ENCODE results near the gene LRCH1. TPM values are rescaled to one million over a fixed set of nuclear protein-coding genes. Genes with fewer than 3 reads are reported as not detected.

The LRCH1 gene, protein sequence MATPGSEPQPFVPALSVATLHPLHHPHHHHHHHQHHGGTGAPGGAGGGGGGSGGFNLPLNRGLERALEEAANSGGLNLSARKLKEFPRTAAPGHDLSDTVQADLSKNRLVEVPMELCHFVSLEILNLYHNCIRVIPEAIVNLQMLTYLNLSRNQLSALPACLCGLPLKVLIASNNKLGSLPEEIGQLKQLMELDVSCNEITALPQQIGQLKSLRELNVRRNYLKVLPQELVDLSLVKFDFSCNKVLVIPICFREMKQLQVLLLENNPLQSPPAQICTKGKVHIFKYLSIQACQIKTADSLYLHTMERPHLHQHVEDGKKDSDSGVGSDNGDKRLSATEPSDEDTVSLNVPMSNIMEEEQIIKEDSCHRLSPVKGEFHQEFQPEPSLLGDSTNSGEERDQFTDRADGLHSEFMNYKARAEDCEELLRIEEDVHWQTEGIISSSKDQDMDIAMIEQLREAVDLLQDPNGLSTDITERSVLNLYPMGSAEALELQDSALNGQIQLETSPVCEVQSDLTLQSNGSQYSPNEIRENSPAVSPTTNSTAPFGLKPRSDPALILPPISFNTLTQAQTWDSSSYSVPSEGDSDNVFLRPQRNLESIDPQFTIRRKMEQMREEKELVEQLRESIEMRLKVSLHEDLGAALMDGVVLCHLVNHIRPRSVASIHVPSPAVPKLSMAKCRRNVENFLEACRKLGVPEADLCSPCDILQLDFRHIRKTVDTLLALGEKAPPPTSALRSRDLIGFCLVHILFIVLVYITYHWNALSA
- total RNA-seq (2022) (11.4 and 11.7 TPM in 2 replicates), Bru-seq, nascent RNA (percentile 75 among the genes with signal in this experiment), BruChase-seq, experiment 1, labeled RNA remaining after a 6-hour chase (percentile 57 among the genes with signal in this experiment), BruChase-seq, experiment 2, labeled RNA remaining after a 2-hour chase (percentile 58 among the genes with signal in this experiment)
- long read RNA-seq, full-length matches to known transcripts: 2 of 8 reads
- long read RNA-seq, partial matches to known transcripts: 2 of 8 reads
- long read RNA-seq, other reads (novel, unspliced or antisense): 4 of 8 reads

DNA sequence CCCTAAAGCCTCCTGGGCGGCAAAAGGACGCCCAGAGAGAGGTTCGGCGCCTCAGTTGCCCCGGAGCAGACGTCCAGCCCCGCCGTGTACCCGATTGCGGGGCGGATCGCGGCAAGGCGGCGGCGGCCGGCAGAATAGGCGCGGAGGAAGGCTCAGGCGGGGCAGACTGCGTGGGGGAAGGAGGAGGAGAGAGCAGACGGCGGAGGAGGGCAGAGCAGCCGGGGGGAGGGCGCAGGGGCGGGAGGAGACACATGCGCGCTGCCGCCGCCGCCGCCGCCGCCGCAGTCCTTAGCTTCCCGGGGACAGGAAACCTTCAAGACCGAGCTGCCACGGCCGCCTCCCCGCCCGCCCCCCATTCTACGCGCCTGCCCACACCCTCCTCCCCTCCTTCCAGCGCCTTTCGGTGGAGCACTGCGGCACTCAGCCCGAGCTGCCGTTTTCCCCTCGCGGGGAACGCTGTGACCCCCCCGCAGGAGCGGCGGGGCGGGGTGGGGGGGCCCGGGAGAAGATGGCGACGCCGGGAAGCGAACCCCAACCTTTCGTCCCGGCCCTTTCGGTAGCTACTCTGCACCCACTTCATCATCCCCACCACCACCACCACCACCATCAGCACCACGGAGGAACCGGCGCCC is at the start of gene LRCH1:
Gene LRCH1, plus strand, starts transcription at position 282 of the 632 bp plus-strand sequence. Its CDS starts 227 bp downstream, at position 509.
- Mint-ChIP-seq H3K4me3 (ENCODE audit: low read depth, unreplicated experiment) (peak within 1 kb of the TSS; percentile 84), H3K27ac (ENCODE audit: unreplicated experiment) (peak within 1 kb of the TSS; percentile 63), H3K9me3 (ENCODE audit: low read depth, unreplicated experiment) (no peaks in the 10 kb centered on the region), H3K27me3 (ENCODE audit: unreplicated experiment) (no peaks in the 10 kb centered on the region), H3K4me1 (ENCODE audit: low read depth, unreplicated experiment) (no peaks in the 10 kb centered on the region), H3K36me3 (ENCODE audit: insufficient read depth, unreplicated experiment) (peaks cover 30% of the 10 kb centered on the region)
- TF ChIP-seq, protein P1, sequence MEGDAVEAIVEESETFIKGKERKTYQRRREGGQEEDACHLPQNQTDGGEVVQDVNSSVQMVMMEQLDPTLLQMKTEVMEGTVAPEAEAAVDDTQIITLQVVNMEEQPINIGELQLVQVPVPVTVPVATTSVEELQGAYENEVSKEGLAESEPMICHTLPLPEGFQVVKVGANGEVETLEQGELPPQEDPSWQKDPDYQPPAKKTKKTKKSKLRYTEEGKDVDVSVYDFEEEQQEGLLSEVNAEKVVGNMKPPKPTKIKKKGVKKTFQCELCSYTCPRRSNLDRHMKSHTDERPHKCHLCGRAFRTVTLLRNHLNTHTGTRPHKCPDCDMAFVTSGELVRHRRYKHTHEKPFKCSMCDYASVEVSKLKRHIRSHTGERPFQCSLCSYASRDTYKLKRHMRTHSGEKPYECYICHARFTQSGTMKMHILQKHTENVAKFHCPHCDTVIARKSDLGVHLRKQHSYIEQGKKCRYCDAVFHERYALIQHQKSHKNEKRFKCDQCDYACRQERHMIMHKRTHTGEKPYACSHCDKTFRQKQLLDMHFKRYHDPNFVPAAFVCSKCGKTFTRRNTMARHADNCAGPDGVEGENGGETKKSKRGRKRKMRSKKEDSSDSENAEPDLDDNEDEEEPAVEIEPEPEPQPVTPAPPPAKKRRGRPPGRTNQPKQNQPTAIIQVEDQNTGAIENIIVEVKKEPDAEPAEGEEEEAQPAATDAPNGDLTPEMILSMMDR (IDR thresholded peaks at IDR 0.05; ENCODE audit: unreplicated experiment): no peak
- CTCF ChIA-PET: interaction anchor here (1.0 kb wide), 1 partner anchor 135 kb away, joined by 3 read pairs; no protein-coding TSS in a partner anchor
- intact Hi-C loops (cut with micrococcal nuclease; ENCODE audit: unreplicated experiment): loop anchor here (2.0 to 5.0 kb wide), 3 partner anchors 49 to 114 kb away; no protein-coding TSS in a partner anchor
- no TSS peak for BruUV-seq (replicated peaks)
- DNase-seq: peak; percentile 80

DNA sequence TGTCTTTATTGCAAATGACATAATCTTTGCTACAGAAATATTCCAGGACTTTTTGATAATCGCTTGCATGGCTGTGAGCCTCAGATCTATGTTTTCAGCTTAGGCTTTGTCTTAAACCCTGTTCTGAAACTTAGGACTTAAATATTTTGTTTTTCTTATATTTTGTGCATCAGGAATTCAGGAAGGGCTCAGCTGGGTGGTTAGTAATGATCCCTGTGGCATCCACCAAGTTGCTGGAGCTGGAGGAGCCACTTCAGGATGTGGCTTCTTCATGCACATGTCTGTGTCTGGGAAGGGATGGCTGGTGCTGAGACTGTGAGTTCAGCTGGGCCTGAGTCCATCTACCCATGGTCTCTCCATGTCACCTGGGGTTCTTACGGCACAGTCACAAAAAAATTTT is 48.9 kb upstream of the LRCH1 start:
- TF ChIP-seq, protein P1 (IDR thresholded peaks at IDR 0.05; ENCODE audit: unreplicated experiment): no peak

DNA sequence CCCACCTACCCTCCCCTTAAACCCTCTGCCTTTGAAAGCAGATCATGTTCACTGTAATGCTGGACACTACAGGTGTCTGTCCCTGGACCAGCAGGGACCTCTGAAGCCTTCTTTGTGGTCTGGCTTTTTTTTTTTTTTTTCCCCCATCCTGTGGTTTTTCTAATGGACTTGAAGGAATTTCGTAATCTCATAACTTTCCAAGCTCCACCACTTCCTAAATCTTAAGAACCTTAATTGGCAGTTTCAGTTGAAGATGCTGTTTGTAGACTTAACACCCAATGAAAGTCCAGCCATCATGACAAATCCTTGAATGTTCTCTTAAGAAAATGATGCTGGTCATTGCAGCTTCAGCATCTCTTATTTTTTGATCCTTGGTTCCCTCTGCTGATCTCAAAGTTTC is 45.0 kb upstream of the LRCH1 start:
- CTCF ChIA-PET: interaction anchor here (0.6 kb wide), 1 partner anchor 1906 kb away, joined by 11 read pairs; no protein-coding TSS in a partner anchor

More for the DNA sequence above, 48.9 kb upstream of the LRCH1 start:
- Mint-ChIP-seq H3K9me3 (ENCODE audit: low read depth, unreplicated experiment) (no peaks in the 10 kb centered on the region), H3K36me3 (ENCODE audit: insufficient read depth, unreplicated experiment) (no peaks in the 10 kb centered on the region), H3K4me1 (ENCODE audit: low read depth, unreplicated experiment) (no peaks in the 10 kb centered on the region), H3K27ac (ENCODE audit: unreplicated experiment) (no peak overlapping the region), H3K27me3 (ENCODE audit: unreplicated experiment) (no peaks in the 10 kb centered on the region), H3K4me3 (ENCODE audit: low read depth, unreplicated experiment) (no peak overlapping the region)
- no peak for DNase-seq
- CTCF ChIA-PET: interaction anchor here (0.6 kb wide), 1 partner anchor 340 kb away, joined by 3 read pairs; no protein-coding TSS in a partner anchor
- no TSS peak for BruUV-seq (replicated peaks)
- intact Hi-C loops (cut with micrococcal nuclease; ENCODE audit: unreplicated experiment): no loop called here

More for the DNA sequence above, 45.0 kb upstream of the LRCH1 start:
- Mint-ChIP-seq H3K36me3 (ENCODE audit: insufficient read depth, unreplicated experiment) (no peaks in the 10 kb centered on the region), H3K9me3 (ENCODE audit: low read depth, unreplicated experiment) (no peaks in the 10 kb centered on the region), H3K4me1 (ENCODE audit: low read depth, unreplicated experiment) (no peaks in the 10 kb centered on the region), H3K4me3 (ENCODE audit: low read depth, unreplicated experiment) (no peak overlapping the region), H3K27me3 (ENCODE audit: unreplicated experiment) (no peaks in the 10 kb centered on the region), H3K27ac (ENCODE audit: unreplicated experiment) (no peak overlapping the region)
- TF ChIP-seq, protein P1 (IDR thresholded peaks at IDR 0.05; ENCODE audit: unreplicated experiment): no peak
- intact Hi-C loops (cut with micrococcal nuclease; ENCODE audit: unreplicated experiment): no loop called here
- no TSS peak for BruUV-seq (replicated peaks)
- DNase-seq: no peak
